ENCODE measurements around the gene KBTBD3.

Gene KBTBD3

GRCh38 chr11:106076919-106077608, at the start of gene KBTBD3:
KBTBD3 (minus strand) TSS chr11:106077347; CDS start chr11:106059097, 18,250 bp downstream.
- Mint-ChIP-seq H3K9me3 (no peaks in the 10 kb centered on the region), H3K4me1 (peaks cover 40% of the 10 kb centered on the region), H3K4me3 (peak within 1 kb of the TSS; percentile 93), H3K36me3 (peaks cover 31% of the 10 kb centered on the region), H3K27ac (peak within 1 kb of the TSS; percentile 95)
- ATAC-seq: peak; percentile 97
- peak; percentile 88 to 97 for DNase-seq (ENCODE audit: low spot score in 2 of 2)

GRCh38 chr11:106121570-106122320, 44.6 kb upstream of the KBTBD3 start:
- Mint-ChIP-seq H3K27ac (no peak overlapping the region), H3K4me1 (no peaks in the 10 kb centered on the region), H3K36me3 (no peaks in the 10 kb centered on the region), H3K4me3 (no peak overlapping the region), H3K9me3 (no peaks in the 10 kb centered on the region)
- no peak for ATAC-seq
- DNase-seq (ENCODE audit: low spot score in 2 of 2): no peak

- H3K36me3 Mint-ChIP-seq: no peaks in the 10 kb centered on the region
- no peak for DNase-seq (ENCODE audit: low spot score in 2 of 2)
- H3K4me1 Mint-ChIP-seq: no peaks in the 10 kb centered on the region
- no peak overlapping the region for H3K4me3 Mint-ChIP-seq
- no peaks in the 10 kb centered on the region for H3K9me3 Mint-ChIP-seq
- no peak overlapping the region for H3K27ac Mint-ChIP-seq
- no peak for ATAC-seq
Measured at GRCh38 chr11:106105986-106106385, 28.8 kb upstream of the KBTBD3 start.

GRCh38 chr11:106101819-106102218, 24.7 kb upstream of the KBTBD3 start:
- H3K4me3 Mint-ChIP-seq: no peak overlapping the region
- H3K4me1 Mint-ChIP-seq: no peaks in the 10 kb centered on the region
- H3K27ac Mint-ChIP-seq: no peak overlapping the region
- no peak for ATAC-seq
- H3K36me3 Mint-ChIP-seq: peaks cover 26% of the 10 kb centered on the region
- H3K9me3 Mint-ChIP-seq: no peaks in the 10 kb centered on the region
- no peak for DNase-seq (ENCODE audit: low spot score in 2 of 2)

DNA sequence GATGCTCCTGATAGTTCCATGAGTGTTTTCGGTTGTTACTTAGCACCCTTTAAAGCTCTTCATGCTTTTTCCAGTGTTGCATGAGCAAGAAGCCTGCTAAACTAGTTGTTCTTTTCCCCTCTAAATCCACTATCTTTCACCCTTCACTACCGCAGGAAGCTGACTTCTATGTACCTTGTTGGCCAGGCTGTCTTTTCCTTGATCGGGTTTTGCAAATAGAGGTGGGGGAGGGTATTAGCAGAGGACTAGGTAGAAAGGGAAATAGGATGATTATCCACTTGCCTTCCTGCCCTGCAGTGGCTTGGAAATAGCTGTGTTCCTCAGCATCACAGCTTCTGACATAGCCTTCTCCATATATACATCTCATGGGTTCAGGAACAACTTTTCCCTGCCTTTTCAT, 24.2 kb upstream of the KBTBD3 start:
- Mint-ChIP-seq H3K36me3 (peaks cover 31% of the 10 kb centered on the region), H3K4me1 (no peaks in the 10 kb centered on the region), H3K4me3 (no peak overlapping the region), H3K9me3 (no peaks in the 10 kb centered on the region), H3K27ac (no peak overlapping the region)
- ATAC-seq: no peak
- DNase-seq (ENCODE audit: low spot score in 2 of 2): no peak

GRCh38 chr11:106098893-106099553, 21.9 kb upstream of the KBTBD3 start:
- ATAC-seq: no peak
- no peak overlapping the region for H3K27ac Mint-ChIP-seq

GRCh38 chr11:106092446-106092845, 15.3 kb upstream of the KBTBD3 start:
- H3K4me3 Mint-ChIP-seq: no peak overlapping the region
- H3K27ac Mint-ChIP-seq: no peak overlapping the region
- ATAC-seq (no peak), DNase-seq (ENCODE audit: low spot score in 2 of 2) (no peak)
- peaks cover 36% of the 10 kb centered on the region for H3K4me1 Mint-ChIP-seq
- no peaks in the 10 kb centered on the region for H3K9me3 Mint-ChIP-seq
- H3K36me3 Mint-ChIP-seq: peaks cover 69% of the 10 kb centered on the region

More at GRCh38 chr11:106098893-106099553, 21.9 kb upstream of the KBTBD3 start:
- H3K4me1 Mint-ChIP-seq: no peaks in the 10 kb centered on the region
- H3K9me3 Mint-ChIP-seq: no peaks in the 10 kb centered on the region
- DNase-seq (ENCODE audit: low spot score in 2 of 2): no peak
- H3K36me3 Mint-ChIP-seq: peaks cover 54% of the 10 kb centered on the region
- H3K4me3 Mint-ChIP-seq: no peak overlapping the region

DNA sequence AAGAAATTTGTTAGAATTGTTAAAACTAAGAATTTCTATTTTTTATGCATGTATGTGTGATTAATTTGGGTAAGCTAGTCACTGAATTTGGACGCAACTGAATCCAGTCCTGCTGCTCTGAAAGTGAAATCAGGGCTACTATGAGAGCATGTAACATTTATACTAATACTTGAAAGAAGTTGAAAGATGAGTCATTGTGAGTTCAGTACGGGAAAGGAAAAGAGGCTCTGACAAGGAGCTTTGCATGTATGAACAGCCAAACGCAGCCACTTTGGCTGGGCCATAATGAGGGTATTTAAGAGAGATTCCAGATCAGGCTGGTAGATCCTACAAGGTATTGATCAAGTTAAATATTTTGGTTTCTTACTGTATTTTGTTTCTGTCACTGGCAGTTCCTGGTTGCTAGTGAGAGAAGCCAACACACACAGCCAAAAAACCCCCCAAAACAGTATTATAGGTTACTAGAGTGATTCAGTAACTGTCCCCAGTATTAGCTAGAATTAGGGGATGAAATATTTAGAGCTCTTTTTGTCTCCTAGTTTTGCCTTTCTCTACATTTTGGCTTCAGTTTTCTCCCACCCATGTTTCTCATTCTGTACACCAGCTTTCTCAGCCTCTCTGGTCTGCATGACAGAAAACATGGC, 14.5 kb upstream of the KBTBD3 start:
- no peak overlapping the region for H3K27ac Mint-ChIP-seq
- DNase-seq (ENCODE audit: low spot score in 2 of 2): no peak
- H3K4me1 Mint-ChIP-seq: peaks cover 41% of the 10 kb centered on the region
- peak; percentile 99 for ATAC-seq
- peaks cover 61% of the 10 kb centered on the region for H3K36me3 Mint-ChIP-seq
- no peak overlapping the region for H3K4me3 Mint-ChIP-seq
- no peaks in the 10 kb centered on the region for H3K9me3 Mint-ChIP-seq

DNA sequence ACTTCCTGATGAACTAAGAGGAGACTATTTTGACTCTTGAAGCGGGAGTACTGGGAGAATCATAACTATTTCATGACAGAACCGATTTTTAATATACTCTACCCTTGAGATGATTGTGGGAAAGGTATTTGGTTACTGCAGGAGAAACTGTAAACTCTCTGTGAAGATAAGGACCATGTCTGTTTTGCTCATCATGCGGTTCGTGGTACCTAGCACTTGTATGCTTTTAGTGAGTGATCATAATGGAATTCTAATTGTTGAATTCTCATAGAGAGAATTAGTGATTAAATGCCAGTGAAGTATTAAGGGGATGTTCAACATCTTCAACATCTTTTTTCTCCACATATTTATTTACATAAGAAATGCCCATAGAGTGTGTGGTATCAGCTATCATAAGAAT, 11.7 kb upstream of the KBTBD3 start:
- Mint-ChIP-seq H3K9me3 (no peaks in the 10 kb centered on the region), H3K4me1 (peaks cover 48% of the 10 kb centered on the region), H3K4me3 (no peak overlapping the region), H3K36me3 (peaks cover 48% of the 10 kb centered on the region), H3K27ac (no peak overlapping the region)
- DNase-seq (ENCODE audit: low spot score in 2 of 2): no peak
- no peak for ATAC-seq

GRCh38 chr11:106087815-106088435, 10.8 kb upstream of the KBTBD3 start:
- Mint-ChIP-seq H3K4me1 (peaks cover 47% of the 10 kb centered on the region), H3K36me3 (peaks cover 48% of the 10 kb centered on the region), H3K4me3 (no peak overlapping the region), H3K27ac (no peak overlapping the region), H3K9me3 (no peaks in the 10 kb centered on the region)
- no peak for ATAC-seq
- peak in 1 of 2 donors; percentile 12 for DNase-seq (ENCODE audit: low spot score in 2 of 2)

- DNase-seq (ENCODE audit: low spot score in 2 of 2): no peak
- H3K36me3 Mint-ChIP-seq: peaks cover 48% of the 10 kb centered on the region
- no peaks in the 10 kb centered on the region for H3K9me3 Mint-ChIP-seq
- no peak for ATAC-seq
- peak overlapping the region; percentile 41 for H3K27ac Mint-ChIP-seq
- peaks cover 42% of the 10 kb centered on the region for H3K4me1 Mint-ChIP-seq
- no peak overlapping the region for H3K4me3 Mint-ChIP-seq
Measured at GRCh38 chr11:106086850-106087249, 9.7 kb upstream of the KBTBD3 start.

DNA sequence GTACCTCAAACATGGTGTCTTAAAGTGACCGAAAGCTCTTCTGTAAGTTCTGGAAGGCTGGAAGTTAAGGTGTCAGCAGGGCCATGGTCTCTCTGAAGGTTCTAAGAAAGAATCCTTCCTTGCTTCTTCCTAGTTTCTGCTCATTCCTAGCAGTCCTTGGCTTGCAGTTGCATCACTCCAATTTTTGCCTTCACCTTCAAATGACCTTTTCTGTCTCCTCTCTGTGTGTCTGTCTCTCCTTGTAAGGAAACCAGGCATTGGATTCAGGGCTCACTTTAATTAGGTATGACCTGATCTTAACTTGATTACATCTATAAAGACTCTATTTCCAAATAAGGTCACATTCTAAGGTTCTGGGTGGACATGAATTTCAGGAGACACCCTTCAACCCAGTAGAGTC, 9.0 kb upstream of the KBTBD3 start:
- Mint-ChIP-seq H3K9me3 (no peaks in the 10 kb centered on the region), H3K36me3 (peaks cover 46% of the 10 kb centered on the region), H3K4me3 (no peak overlapping the region), H3K4me1 (peaks cover 40% of the 10 kb centered on the region), H3K27ac (peak overlapping the region; percentile 41)
- DNase-seq (ENCODE audit: low spot score in 2 of 2): no peak
- no peak for ATAC-seq

DNA sequence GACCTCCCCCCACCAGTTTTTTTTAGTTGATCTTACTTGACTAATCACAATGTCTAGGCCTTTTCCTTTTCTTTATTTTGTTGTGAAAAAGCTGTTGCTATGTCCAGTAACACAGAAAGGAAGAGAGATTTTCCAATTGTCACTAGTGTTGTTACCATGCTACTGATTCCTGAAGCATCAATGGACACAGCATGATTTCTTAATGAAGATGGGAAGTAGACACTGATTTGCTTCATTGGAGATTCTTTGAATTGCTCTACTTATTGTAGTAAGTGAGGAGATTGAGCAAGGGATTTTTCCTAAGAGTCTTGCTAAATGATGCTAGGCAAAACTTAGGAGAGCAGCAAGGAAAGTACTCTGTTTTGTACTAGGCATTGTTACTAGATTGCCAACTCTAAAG, 4.9 kb upstream of the KBTBD3 start:
- H3K36me3 Mint-ChIP-seq: peaks cover 65% of the 10 kb centered on the region
- ATAC-seq (no peak), DNase-seq (ENCODE audit: low spot score in 2 of 2) (no peak)
- H3K27ac Mint-ChIP-seq: peak overlapping the region; percentile 38
- H3K4me1 Mint-ChIP-seq: peaks cover 34% of the 10 kb centered on the region
- H3K9me3 Mint-ChIP-seq: no peaks in the 10 kb centered on the region
- no peak overlapping the region for H3K4me3 Mint-ChIP-seq

DNA sequence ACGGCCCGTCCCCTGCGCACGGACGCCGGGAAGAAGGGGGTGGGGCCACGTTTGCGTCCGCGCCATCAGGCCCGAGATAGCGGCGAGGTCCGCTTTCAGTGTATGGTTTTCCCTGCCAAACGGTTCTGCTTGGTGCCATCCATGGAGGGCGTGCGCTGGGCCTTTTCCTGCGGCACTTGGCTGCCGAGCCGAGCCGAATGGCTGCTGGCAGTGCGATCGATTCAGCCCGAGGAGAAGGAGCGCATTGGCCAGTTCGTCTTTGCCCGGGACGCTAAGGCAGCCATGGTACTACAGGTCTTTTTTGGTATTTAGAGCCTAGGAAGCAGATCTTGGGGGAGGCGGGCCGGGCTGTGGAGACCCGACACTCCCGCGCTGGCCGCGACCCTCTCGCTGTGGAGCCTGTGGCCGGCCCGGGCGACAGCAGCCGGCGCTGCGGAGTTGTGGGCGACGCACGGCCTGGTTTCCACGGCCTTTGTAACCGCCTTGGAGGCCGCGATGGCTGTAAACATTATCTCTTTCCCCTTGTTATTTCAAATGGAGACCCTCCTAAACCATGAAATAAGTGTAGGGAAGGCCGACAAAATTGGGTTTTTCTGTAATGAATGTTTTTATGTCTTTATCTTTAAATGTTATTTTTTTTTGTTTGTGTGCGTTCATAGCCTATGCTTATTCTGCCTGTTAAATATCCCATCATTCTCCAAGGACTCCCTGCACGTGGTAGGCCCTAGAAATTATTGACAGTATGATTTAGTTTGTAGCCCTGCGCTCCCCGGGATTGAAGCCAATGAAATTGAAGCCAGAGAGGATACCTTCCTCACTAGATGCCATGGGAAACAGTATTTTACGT, 685 bp upstream of the KBTBD3 start, which contains the start of gene AASDHPPT:
AASDHPPT (plus strand) TSS at position 54 of the 847 bp plus-strand sequence; CDS start at position 103, 49 bp downstream.
- H3K36me3 Mint-ChIP-seq: peaks cover 39% of the 10 kb centered on the region
- H3K9me3 Mint-ChIP-seq: no peaks in the 10 kb centered on the region
- peak within 1 kb of the TSS; percentile 95 for H3K27ac Mint-ChIP-seq
- H3K4me1 Mint-ChIP-seq: peaks cover 43% of the 10 kb centered on the region
- peak within 1 kb of the TSS; percentile 93 for H3K4me3 Mint-ChIP-seq
- DNase-seq (ENCODE audit: low spot score in 2 of 2) (no peak), ATAC-seq (peak; percentile 42)
